ENCODE results near the gene HSD17B2.
"Not testable (repeated sequence)": the region's sequence is repeated elsewhere in the genome, so short reads cannot be mapped to it uniquely, and the experiment has no call there.

HSD17B2 gene

DNA sequence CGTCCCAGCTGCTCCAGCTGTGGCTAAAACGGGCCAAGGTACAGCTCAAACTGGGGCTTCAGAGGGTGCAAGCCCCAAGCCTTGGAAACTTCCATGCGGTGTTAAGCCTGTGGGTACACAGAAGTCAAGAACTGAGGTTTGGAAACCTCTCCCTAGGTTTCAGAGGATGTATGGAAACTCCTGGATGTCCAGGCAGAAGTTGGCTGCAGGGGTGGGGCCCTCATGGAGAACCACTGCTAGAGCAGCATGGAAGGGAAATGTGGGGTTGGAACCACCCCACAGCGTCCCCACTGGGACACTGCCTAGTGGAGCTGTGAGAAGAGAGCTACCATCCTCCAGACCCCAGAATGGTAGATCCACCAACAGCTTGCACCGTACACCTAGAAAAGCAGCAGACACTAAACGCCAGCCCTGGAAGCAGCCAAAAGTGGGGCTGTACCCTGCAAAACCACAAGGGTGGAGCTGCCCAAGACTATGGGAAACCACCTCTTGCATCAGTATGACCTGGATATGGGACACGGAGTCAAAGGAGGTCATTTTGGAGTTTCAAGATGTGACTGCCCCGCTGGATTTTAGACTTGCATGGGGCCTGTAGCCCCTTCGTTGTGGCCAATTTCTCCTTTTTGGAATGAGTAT, 26.0 kb upstream of the HSD17B2 start:
- Mint-ChIP-seq H3K9me3 (peaks cover 52% of the 10 kb centered on the region), H3K4me3 (no peak overlapping the region), H3K4me1 (ENCODE audit: low read depth) (peaks cover 9% of the 10 kb centered on the region), H3K27ac (no peak overlapping the region), H3K27me3 (peaks cover 24% of the 10 kb centered on the region), H3K36me3 (ENCODE audit: low read depth) (no peaks in the 10 kb centered on the region)
- intact Hi-C loops (cut with micrococcal nuclease) = no loop called here

DNA sequence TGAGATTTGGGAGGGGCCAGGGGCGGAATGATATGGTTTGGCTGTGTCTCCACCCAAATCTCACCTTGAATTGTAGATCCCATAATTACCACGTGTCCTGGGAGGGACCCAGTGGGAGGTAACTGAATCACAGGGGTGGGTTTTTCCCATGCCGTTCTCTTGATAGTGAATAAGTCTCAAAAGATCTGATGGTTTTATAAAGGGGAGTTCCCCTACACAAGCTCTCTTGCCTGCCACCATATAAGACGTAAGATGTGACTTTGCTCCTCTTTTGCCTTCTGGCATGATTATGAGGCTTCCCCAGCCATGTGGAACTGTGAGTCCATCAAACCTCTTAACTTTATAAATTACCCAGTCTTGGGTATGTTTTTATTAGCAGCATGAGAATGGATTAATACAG, 25.3 kb upstream of the HSD17B2 start:
- peaks cover 24% of the 10 kb centered on the region for H3K27me3 Mint-ChIP-seq
- H3K4me1 Mint-ChIP-seq (ENCODE audit: low read depth); H3K27ac Mint-ChIP-seq; H3K4me3 Mint-ChIP-seq; H3K36me3 Mint-ChIP-seq (ENCODE audit: low read depth); intact Hi-C loops (cut with micrococcal nuclease): not testable (repeated sequence)
- H3K9me3 Mint-ChIP-seq = peaks cover 52% of the 10 kb centered on the region

DNA sequence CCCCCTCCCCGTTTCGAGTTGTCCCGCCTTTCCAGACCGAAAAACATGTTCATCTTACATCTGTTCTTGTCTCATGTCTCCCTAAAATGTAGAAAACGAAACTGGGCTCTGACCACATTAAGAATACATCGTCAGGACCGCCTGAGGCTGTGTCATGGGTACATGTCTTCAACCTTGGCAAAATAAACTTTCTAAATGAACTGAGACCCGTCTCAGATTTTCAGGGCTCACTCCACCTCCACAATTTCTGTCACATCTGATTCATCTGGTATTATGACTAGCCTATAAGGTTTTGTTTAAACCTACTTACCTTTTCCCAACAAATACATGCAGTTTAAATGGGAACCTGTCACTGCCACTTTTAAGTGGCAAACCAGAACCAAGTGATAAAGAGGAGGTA, 24.4 kb upstream of the HSD17B2 start:
- Mint-ChIP-seq H3K27me3 (peaks cover 24% of the 10 kb centered on the region), H3K36me3 (ENCODE audit: low read depth) (no peaks in the 10 kb centered on the region), H3K9me3 (peaks cover 52% of the 10 kb centered on the region), H3K27ac (no peak overlapping the region), H3K4me3 (no peak overlapping the region), H3K4me1 (ENCODE audit: low read depth) (peaks cover 9% of the 10 kb centered on the region)
- intact Hi-C loops (cut with micrococcal nuclease) = no loop called here

DNA sequence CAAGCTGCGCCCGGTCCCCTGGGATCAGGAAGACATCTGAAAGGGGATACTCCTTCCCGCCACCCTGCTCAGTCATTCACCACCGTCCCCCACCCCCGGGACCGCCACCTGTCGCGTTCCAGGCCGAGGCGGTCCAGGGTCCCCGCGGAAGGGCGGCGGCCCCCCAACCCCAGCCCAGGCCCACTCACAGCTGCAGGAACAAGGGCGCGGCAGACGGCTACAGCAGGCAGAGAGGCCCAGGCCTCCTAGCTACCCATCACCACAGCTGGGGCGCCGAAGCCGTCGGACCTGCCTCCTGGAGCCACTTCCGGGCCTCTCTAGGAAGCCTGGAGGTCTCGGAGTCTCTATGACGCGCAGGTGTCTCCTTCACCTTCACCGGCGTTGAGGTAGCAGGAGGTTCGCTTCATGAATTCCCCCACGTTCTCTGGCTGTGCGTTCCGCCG, 23.8 kb upstream of the HSD17B2 start, which contains the start of gene SDR42E1:
SDR42E1 (minus strand) TSS at position 272 of the 443 bp plus-strand sequence. CDS start 10,612 bp downstream, outside the sequence.
- intact Hi-C loops (cut with micrococcal nuclease) = no loop called here
- H3K27ac Mint-ChIP-seq = no peak within 1 kb of the TSS
- H3K4me3 Mint-ChIP-seq = peak within 1 kb of the TSS; percentile 39

DNA sequence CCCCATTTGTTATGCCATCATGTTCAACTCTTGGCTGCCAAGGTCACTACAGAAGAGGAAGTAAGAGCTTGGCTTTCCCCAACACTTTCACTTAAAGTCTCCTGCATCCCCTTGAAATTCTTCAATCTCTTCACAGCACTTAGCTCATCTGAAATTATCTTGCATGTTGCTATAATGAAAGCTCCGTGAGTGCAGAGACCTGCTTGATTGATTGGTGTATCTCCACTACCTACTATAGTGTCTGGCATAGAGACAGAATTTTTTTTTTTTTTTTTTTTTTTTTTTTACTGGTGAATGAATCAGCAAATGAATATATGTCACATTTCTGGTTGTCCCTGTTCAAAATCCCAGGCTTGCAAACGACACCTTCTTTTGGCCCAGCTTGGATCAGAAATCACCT, 21.9 kb upstream of the HSD17B2 start:
- intact Hi-C loops (cut with micrococcal nuclease) = no loop called here
- Mint-ChIP-seq H3K4me3 (no peak overlapping the region), H3K27ac (no peak overlapping the region), H3K4me1 (ENCODE audit: low read depth) (peaks cover 9% of the 10 kb centered on the region), H3K27me3 (peaks cover 24% of the 10 kb centered on the region), H3K9me3 (peaks cover 46% of the 10 kb centered on the region), H3K36me3 (ENCODE audit: low read depth) (no peaks in the 10 kb centered on the region)

More for the DNA sequence above, 23.8 kb upstream of the HSD17B2 start, which contains the start of gene SDR42E1:
- H3K27me3 Mint-ChIP-seq = peaks cover 24% of the 10 kb centered on the region
- peaks cover 52% of the 10 kb centered on the region for H3K9me3 Mint-ChIP-seq
- no peaks in the 10 kb centered on the region for H3K36me3 Mint-ChIP-seq (ENCODE audit: low read depth)
- H3K4me1 Mint-ChIP-seq (ENCODE audit: low read depth) = peaks cover 9% of the 10 kb centered on the region

DNA sequence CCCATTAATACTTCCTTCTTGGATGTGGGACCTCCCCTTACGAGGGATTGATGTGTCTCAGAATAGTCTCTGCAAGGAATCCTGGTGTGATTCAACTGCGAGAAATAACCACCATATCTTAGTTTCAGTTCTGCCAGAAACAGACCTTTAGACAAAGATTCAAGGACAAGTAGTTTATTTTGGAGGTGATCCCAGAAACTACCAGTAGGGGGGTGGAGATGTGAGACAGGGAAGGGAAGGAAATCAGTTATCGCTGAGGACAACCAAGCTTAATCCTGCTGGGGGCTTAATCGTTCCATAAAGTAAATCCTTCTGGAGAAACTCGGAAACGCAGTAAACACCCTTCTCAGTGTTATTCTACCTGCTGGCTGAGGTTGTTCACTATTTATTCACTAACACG, 18.8 kb upstream of the HSD17B2 start:
- Mint-ChIP-seq H3K4me1 (ENCODE audit: low read depth) (peaks cover 5% of the 10 kb centered on the region), H3K4me3 (no peak overlapping the region), H3K27me3 (peaks cover 27% of the 10 kb centered on the region), H3K27ac (no peak overlapping the region), H3K36me3 (ENCODE audit: low read depth) (no peaks in the 10 kb centered on the region), H3K9me3 (peaks cover 20% of the 10 kb centered on the region)
- intact Hi-C loops (cut with micrococcal nuclease) = no loop called here

DNA sequence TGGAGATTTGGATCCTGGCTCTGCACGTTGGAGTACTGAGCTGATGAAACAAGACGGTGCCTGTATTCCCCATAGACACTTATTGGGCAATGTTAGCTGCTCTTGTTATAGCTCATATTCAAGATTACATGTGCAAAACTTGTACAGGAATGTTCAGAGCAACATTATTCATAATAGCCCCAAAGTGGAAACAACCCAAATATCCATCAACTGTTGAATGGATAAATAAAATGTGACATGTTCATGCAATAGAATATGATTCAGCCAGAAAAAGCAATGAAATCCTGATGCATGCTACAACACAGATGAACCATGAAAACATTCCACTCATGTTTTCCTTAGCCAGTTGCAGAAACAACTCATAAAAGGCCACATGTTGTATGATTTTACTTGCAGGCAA, 18.1 kb upstream of the HSD17B2 start:
- Mint-ChIP-seq H3K36me3 (ENCODE audit: low read depth) (no peaks in the 10 kb centered on the region), H3K4me1 (ENCODE audit: low read depth) (no peaks in the 10 kb centered on the region), H3K4me3 (no peak overlapping the region), H3K9me3 (peaks cover 13% of the 10 kb centered on the region), H3K27ac (no peak overlapping the region), H3K27me3 (peaks cover 20% of the 10 kb centered on the region)
- intact Hi-C loops (cut with micrococcal nuclease) = no loop called here

DNA sequence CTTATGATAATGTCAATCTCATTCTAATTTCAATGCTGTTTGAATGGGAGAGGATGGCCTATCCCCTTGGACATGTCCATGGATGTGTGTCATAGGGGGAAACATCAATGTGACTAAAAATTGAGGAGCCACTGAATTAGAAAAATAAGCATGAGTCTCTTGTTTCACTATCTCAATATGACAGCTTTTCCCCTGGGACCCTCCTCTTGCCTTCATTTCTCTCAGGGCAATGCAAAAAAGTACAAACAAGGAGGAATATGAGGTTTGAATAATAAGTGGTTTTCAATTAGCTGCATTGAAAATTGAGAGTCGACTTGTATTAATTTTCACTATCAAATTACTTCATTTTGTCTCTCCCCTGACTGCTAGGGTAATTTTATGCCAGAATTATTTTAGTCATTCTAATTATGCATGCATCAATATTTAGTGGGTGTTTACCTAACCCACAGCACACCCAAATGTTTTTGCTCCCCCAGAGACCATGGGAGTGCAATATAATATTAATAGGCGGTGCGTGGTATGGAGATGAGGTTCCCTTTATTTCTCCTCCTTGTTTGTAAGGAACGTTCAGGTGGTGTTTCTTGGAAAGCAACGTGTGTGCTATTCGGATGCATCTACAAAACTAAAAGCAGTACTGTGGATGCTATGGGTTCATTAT, 17.0 kb upstream of the HSD17B2 start:
- Mint-ChIP-seq H3K36me3 (ENCODE audit: low read depth) (no peaks in the 10 kb centered on the region), H3K27ac (no peak overlapping the region), H3K27me3 (peaks cover 12% of the 10 kb centered on the region), H3K4me3 (no peak overlapping the region), H3K4me1 (ENCODE audit: low read depth) (no peaks in the 10 kb centered on the region), H3K9me3 (peaks cover 3% of the 10 kb centered on the region)
- intact Hi-C loops (cut with micrococcal nuclease) = no loop called here

DNA sequence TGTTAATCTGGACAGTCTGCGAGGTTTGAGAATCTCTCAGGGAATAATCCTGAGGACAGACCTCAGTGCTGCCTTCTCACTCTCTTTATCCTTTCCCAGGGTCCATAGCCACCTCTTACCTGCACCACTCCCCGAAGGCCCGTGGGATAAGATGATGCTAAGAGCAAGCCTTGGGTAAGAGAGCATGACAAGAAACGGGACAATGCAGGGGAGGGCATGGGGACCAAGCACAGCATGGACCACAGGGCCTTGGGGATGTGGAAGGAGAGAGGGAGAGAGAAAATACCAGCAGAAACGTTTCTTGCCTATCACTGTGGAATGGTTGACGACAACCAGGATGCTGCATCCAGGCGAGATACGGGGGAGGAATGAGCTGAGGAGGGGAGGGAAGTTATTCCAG, 15.5 kb upstream of the HSD17B2 start:
- Mint-ChIP-seq H3K36me3 (ENCODE audit: low read depth) (no peaks in the 10 kb centered on the region), H3K9me3 (no peaks in the 10 kb centered on the region), H3K27ac (no peak overlapping the region), H3K4me1 (ENCODE audit: low read depth) (no peaks in the 10 kb centered on the region), H3K4me3 (no peak overlapping the region), H3K27me3 (peaks cover 24% of the 10 kb centered on the region)
- intact Hi-C loops (cut with micrococcal nuclease) = no loop called here

DNA sequence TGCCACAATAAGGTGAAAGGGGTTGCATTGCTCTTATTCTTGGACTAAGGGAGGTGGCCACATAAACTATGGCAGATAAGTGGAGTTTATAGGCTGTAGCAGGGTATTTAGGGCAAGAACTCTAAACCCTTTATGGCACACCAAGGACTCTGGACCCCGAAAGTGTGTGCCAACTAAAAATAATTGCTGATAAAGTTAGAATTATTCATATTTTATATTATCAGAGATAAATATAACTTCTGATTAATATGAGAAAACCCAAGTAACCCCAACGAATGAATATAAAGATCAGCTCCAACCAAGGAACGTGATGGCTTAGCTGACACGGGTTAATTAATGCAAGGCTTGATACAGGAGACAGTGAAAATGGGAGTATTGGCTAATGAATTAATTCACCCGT, 15.0 kb upstream of the HSD17B2 start:
- Mint-ChIP-seq H3K27ac (no peak overlapping the region), H3K36me3 (ENCODE audit: low read depth) (no peaks in the 10 kb centered on the region), H3K27me3 (peaks cover 24% of the 10 kb centered on the region), H3K4me3 (no peak overlapping the region), H3K9me3 (no peaks in the 10 kb centered on the region), H3K4me1 (ENCODE audit: low read depth) (no peaks in the 10 kb centered on the region)
- intact Hi-C loops (cut with micrococcal nuclease) = no loop called here

DNA sequence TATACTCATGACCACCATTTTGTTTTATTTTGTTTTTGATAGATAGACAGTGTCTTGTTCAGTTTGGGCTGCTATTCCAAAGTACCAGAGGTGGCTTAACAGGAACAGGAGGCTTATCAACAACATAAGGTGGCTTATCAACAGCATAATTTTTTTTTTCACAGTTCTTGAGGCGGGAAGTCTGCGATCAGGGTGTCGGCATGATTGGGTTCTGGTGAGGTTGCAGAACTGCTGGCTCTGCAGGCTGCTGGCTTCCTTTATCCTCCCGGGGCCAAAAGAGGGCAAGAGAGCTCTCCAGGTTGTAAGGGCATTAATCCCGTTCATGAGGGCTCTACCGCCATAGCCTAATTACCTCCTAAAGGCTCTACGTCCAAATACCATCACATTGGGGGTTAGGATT, 11.8 kb upstream of the HSD17B2 start:
- H3K9me3 Mint-ChIP-seq = no peaks in the 10 kb centered on the region
- no peaks in the 10 kb centered on the region for H3K36me3 Mint-ChIP-seq (ENCODE audit: low read depth)
- no peaks in the 10 kb centered on the region for H3K4me1 Mint-ChIP-seq (ENCODE audit: low read depth)
- H3K27ac Mint-ChIP-seq = no peak overlapping the region
- H3K27me3 Mint-ChIP-seq = peaks cover 28% of the 10 kb centered on the region
- no peak overlapping the region for H3K4me3 Mint-ChIP-seq
- intact Hi-C loops (cut with micrococcal nuclease) = no loop called here

DNA sequence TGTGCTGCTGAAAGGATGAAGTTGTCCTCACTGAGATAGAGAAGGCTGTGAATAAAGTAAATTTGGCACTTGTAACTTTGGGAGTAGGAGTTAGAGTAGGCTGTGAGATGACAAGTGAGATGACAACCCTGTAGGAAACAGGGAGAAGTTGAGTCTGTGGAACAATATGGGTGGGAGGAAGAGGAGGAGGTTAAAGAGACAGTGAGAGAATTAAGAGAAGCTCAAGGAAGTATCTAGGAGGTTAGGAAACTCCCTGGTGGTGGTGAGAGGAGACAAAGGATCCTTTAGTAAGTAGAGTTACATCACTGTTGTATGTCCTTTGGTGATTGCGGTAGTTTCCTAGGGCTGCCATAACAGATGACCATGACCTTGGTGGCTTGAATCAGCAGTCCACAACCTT, 10.7 kb upstream of the HSD17B2 start:
- no peak overlapping the region for H3K4me3 Mint-ChIP-seq
- H3K9me3 Mint-ChIP-seq = no peaks in the 10 kb centered on the region
- no peaks in the 10 kb centered on the region for H3K36me3 Mint-ChIP-seq (ENCODE audit: low read depth)
- intact Hi-C loops (cut with micrococcal nuclease) = no loop called here
- no peaks in the 10 kb centered on the region for H3K4me1 Mint-ChIP-seq (ENCODE audit: low read depth)
- H3K27ac Mint-ChIP-seq = no peak overlapping the region
- H3K27me3 Mint-ChIP-seq = peaks cover 23% of the 10 kb centered on the region

DNA sequence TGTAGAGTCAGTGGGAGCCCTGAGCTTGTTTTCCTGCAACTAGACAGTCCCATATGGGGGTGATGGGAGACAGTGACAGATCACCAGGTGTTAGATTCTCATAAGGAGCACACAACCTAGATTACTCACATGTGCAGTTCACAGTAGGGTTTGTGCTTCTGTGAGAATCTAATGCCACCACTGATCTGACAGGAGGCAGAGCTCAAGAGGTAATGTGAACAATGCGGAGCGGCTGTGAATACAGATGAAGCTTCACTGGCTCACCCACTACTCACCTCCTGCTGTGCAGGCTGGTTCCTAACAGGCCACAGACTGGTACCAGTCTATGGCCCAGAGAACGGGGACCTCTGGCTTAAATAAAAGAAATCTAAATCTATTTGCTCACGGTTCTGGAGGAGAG, 10.2 kb upstream of the HSD17B2 start:
- peaks cover 19% of the 10 kb centered on the region for H3K27me3 Mint-ChIP-seq
- H3K27ac Mint-ChIP-seq = no peak overlapping the region
- H3K9me3 Mint-ChIP-seq = no peaks in the 10 kb centered on the region
- H3K4me3 Mint-ChIP-seq = no peak overlapping the region
- intact Hi-C loops (cut with micrococcal nuclease) = no loop called here
- no peaks in the 10 kb centered on the region for H3K4me1 Mint-ChIP-seq (ENCODE audit: low read depth)
- H3K36me3 Mint-ChIP-seq (ENCODE audit: low read depth) = no peaks in the 10 kb centered on the region

DNA sequence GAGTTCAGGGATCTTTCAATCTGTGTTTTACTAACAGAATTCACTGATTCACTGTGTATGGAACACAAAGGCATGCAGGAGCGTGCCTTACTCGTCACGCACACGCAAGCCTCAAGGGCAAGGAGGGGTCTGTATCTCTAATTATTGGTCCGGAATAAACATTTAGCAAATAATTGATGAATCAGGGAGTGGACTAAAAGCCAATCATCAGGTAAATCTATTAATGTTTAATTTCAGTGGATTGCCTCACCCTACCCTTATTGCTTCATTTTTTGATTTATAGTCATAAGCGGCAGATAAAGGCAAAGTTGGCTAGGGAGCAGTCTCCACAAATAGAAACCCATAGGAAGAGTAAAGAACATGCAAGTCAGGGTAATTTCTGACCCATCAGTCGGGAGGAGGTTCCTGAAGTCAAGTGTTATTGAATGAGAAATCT, 7.4 kb upstream of the HSD17B2 start:
- peaks cover 16% of the 10 kb centered on the region for H3K27me3 Mint-ChIP-seq
- no peaks in the 10 kb centered on the region for H3K4me1 Mint-ChIP-seq (ENCODE audit: low read depth)
- H3K4me3 Mint-ChIP-seq = no peak overlapping the region
- no peak overlapping the region for H3K27ac Mint-ChIP-seq
- H3K9me3 Mint-ChIP-seq = no peaks in the 10 kb centered on the region
- no peaks in the 10 kb centered on the region for H3K36me3 Mint-ChIP-seq (ENCODE audit: low read depth)
- intact Hi-C loops (cut with micrococcal nuclease) = no loop called here

Measured in dendritic cell treated with granulocyte-macrophage colony-stimulating factor and Interleukin-4, amounts not matched to agents 40 ng/mL and 50 ng/mL, for 4 days (primary cell).